ENCODE results near the gene EIF5B.

Gene EIF5B

DNA sequence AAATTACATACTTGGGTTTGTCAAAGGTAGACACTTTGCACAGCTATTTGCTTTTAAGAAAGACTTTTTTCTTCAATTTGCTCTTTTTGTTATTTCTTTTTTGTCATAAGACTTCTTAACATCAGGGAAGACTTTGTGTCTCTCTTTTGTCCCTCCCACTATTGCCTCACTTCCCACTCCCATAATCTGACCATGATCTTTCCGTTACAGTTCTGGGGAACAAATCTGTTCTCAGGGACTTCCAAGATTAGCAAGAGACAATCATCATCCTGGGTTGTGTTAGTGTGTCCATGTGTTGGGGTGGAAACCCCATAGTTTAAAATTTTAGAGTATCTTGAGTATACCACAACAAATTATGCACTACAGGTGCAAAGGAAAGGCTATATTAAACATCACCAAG, 77.4 kb downstream of the EIF5B start:
- no peak for DNase-seq (ENCODE audit: low spot score)

DNA sequence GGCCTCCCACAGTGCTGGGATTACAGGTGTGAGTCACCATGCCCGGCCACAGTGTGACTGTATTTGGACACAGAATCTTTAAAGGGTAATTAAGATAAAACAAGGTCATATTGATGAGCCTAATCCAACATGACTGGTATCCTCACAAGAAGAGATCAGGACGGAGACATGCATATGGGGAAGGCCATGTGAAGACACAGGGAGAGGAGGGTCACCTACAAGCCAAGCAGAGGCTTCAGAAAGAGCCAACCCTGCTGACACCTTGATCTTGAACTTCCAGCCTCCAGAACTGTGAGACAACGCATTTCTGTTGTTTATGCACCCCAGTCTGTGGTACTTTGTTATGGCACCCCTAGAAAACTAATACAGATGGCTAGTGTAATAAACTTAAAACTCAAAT, 80.2 kb downstream of the EIF5B start:
- no peak for DNase-seq (ENCODE audit: low spot score)

DNA sequence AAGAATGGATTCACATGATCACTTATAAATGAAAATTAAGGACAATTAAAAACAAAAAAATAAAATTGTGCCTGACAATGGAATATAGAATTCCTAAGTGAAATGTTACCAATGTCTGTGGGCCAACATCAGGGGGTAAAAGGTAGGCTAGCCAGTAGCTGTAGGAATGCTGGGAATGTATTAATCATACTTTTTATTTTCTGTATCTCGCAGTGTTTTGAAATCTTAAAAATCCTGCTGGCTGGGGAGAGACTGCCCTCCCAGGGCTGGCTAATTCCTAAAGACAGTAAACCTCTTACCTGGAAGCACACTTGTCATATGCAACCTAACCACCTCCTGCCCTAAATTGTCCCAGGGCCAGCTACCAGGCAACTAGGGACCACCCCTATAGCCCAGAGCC, 82.8 kb downstream of the EIF5B start:
- DNase-seq (ENCODE audit: low spot score) = no peak

DNA sequence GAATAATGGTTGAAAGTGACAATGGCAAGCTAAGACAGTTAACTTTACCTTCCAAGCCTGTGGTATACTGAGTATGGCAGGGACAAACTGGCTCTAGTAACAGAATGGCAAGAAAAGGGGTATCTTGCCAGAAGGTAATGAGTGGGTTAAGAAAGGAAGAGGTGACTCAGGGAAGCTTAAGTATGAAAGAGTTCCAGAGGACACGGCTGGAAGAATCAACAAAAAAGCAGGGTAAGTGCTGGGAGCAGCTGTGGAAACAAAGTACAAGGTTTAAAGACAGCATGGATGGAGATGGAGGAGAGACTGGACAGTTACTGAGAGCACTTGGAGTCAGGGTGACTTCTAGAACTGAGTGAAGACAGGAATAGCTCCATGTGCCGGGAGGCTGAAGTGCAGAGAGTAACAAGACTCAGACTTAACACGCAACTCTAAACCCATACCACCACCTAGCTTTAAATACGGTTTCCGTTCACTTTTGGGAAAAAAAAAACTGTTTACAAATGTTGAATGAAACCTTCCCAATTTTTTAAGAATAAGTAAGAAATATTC, 83.6 kb downstream of the EIF5B start:
- no peak for DNase-seq (ENCODE audit: low spot score)

DNA sequence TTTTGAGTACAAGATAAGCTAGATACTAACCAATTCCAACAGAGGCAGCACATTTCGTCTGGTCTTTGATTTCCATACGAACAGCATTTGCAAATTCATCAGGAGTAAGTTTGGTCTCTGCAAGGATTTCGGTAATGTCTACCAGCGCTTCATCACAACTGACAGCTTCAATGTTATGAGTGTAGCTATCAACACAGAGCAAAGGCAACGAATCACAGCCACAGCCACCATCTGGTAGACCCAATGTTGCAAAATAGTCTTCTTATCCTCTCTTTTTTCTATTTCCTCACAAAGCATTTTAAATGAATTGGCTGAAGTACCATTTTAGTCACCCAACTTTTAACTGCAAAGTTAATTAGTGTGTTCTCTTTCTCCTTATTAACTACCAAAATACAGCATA, 84.3 kb downstream of the EIF5B start:
- DNase-seq (ENCODE audit: low spot score) = no peak

DNA sequence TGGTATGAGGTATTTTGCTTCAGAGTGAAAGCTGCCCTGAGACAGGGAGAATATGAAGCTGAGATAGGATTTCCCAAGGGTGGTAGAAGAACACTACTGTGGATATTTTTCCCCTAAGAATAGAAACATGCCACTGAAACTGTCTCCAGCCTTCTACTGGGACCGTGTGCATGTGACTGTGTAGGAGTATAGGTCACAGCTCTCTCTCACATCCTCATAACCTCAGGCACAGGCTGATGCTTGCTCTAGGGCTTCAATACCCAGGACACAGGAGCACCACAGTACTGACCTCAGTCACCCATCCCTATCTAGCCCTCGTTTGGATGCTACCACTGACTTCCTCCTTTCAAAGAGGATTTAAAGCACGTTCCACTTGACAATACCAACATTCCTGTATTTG, 85.4 kb downstream of the EIF5B start:
- no peak for DNase-seq (ENCODE audit: low spot score)

DNA sequence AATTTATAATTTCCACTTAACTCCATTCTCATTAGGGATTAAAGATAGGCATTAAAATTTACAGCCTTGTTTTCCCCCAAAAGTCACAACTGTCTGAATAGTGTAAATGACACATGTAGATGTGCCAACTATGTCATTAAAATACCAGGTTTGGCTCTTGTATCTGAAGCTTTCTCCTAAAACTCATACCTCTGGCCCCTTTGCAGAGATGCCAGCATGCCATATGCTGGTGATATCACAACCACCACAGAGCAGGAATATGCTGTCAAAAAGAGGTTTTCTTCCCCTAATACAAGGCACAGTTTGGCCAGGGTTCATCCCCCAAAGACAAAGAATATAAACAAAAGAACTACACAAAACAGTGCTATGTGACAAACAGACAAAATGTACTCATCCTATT, 87.2 kb downstream of the EIF5B start:
- DNase-seq (ENCODE audit: low spot score) = no peak

DNA sequence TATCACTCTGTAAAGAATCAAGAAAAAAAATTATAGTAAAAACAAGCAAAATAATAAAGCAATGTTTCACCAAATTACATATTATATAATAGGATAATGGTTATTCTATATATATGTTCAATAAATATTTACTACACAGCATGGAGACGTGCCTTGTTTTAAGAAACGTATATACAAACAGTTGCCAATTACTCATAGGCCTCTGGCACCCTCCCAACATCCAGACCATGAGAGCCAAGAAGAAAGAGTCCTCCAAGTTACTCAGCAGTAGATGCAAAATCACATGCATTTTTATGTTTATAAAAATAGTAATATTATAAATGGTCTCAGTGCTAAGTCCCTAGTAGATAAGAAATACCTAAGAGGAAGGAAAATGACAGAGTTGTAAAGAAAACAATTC, 87.8 kb downstream of the EIF5B start:
- no peak for DNase-seq (ENCODE audit: low spot score)

DNA sequence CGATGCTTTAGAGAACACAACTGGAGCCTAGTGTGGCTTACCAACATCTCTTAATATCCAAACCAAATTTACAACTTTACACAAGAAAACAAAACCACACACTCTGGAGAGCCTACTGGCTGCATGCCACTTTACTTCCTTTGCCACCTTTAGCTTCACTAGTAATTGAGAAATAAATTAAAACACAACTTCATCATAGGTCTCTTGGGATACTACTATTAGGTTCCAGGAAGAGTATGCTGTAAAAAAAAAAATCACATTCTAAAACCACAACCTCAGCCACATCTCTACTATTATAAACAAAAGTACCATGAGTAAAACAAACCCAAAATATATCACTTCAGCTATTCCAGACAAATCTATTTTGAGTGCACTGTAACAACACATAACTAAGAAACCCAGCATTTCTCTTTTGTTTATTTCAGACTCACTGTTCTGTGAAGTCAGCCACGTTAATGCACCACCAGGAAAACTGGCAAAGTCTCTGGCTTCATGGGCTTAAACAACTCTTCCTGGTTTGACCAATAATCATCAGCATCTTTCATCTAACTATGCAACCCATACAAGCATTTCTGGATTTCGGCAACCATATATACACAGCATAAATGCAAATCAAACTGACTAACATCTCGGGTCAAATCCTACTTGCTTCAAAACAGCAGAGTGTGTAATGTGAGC, 93.6 kb downstream of the EIF5B start:
- DNase-seq (ENCODE audit: low spot score) = no peak

DNA sequence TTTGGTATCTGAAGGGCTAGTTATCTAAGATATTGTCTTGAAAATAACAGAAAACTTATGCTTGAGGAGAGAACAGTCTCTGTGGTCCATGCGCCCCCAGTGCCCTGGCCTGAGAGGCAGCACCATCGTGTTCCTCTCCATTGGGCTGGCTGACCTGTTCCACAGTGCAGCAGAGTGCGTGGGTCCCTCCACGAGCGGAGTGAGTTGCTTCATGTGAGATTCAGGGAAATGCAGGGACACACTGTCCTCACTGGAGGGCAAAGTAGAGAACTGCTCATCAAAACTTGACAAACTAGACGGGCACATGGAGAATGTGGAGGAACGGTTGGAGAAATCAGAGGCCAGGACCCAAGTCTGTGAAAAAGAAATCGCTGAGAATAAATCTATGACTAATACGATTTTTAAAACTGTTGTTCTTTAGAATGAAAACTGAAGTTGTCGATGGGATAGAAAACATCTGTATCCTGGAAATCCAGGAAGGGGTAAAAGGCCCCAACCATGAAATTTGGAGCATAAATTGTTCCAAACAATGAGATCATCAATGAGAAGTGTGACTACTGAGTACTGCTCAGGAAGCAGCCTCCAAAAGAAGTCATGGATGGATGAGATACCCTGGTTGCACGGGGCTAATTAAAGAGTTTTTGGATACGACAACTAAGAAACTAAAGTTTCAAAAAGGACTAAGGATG, 94.5 kb downstream of the EIF5B start:
- no peak for DNase-seq (ENCODE audit: low spot score)

DNA sequence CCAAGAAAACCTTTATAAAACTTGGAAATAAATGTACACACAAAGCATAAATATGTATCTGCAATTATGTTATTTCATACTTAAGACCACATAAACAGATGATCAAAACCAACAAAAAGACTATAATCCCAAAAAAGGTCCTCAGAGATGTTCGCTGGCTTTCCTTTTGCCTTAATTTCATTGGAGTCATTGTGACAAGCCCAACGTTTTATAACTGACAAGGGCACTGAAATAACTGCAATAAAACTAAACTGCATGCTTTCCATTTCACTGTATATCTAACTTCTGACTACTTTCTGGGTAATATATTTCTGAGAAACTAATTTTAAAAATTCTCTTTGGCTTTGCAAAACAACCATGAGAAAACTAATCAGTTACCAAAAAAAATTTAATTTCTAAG, 96.2 kb downstream of the EIF5B start:
- no peak for DNase-seq (ENCODE audit: low spot score)

DNA sequence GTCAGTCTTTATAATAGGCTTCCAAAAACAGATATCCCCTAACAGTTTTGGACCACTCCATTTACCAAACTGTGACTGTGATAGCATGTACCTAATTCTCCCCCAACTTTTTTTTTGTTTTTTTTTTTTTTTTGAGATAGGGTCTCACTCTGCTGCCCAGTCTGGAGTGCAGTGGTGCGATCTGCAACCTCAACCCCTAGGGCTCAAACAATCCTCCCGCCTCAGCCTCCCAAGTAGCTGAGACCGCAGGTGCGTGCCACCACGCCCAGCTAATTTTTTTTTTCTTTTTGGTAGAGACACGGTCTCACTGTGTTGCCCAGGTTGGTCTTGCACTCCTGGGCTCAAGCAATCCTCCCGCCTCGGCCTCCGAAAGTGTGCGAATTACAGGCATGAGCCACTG, 99.7 kb downstream of the EIF5B start:
- DNase-seq (ENCODE audit: low spot score) = no peak

DNA sequence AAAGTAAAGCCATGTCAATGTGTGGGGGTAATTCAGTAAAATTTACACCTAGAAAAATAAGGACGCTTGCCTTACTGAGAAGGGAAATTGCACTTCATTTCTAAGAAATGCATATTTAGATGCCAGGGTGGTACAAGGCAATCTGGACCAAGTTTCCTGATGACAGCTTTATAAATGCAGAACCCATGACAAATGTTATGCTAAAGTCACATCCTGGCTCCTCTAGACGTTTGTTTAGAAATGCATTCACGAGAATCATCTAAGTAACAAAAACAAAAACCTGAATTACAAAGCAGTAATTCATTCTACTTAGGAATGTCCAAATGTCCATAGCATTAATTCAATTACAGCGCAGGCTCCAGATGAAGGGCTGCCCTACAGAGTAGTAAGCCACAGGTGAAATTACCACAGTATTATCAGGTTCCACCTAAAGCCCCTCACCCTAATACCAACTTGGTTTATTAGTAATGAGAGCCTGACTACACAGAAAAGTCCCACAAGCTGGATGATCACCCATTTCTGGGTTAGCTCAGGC, 102.8 kb downstream of the EIF5B start:
- DNase-seq (ENCODE audit: low spot score) = no peak

DNA sequence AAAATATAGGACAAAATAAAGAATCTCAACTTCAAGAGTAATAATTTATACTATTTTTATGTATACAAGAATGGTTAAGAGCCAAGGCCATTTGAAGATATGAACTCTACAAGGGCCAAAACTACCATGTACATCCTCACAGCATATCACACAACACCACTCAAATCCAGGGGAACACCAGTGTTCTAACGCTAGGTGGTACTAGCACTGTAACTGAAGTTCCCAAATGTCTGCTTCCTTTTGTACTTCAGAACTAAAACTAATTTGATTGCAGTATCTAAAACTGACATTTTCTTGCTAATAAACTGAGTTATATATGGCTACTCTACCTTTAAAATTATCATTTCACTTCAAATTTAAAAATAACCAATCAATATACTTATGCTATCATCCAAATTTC, 105.6 kb downstream of the EIF5B start:
- peak; percentile 15 for DNase-seq (ENCODE audit: low spot score)

DNA sequence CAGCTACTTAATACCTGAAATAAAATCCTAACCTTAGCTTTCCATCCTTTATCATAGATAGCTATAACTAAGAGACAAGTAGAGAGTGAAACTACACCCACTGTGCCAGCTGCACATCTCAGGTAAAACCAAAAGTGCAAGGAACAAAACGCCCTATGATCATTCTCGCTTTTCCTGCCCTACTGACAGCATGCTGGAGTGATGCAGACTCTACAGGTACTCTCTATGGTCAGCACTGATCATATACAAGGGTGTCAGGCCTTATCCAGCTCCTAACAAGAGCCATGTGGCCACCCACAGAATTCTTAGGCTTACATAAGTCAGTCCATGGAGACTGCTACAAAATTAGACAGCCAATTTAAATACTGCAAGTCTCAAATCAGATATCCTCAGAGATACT, 107.0 kb downstream of the EIF5B start:
- no peak for DNase-seq (ENCODE audit: low spot score)

DNA sequence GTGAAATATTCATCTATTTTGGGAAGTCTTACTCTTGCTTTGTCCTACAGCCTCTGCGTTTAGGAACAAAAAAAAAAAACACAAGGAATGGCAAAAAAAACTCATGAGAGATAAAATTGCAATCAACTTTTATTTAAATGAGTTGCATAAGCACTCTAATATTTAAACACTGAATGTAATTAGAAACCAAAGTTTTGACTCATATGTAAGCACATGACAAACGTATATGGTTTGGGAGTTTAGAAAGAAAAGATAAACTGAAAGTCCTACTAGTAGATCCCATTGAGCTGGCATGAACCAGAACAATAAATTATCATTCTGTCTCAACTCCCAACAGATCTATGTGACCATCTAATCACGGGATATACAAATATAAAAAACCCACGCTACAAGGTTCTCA, 107.9 kb downstream of the EIF5B start:
- no peak for DNase-seq (ENCODE audit: low spot score)

DNA sequence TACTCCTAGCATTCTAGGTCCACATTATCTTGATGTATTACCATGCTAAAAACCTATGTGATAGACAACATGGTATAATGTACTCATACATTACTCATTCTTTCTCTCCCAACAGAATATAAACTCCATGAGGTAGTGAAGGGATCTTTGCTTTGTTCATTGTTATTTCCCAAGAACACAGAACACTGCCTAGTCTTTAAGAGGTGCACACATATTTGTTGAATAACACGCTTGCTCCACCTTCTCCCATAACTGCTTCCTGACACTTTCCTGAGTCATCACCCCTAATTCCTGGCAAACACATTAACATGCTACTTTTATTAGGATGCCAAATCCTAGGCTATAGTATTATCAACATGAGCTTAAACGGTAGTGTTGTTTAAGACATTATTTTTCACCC, 111.4 kb downstream of the EIF5B start:
- DNase-seq (ENCODE audit: low spot score) = no peak

DNA sequence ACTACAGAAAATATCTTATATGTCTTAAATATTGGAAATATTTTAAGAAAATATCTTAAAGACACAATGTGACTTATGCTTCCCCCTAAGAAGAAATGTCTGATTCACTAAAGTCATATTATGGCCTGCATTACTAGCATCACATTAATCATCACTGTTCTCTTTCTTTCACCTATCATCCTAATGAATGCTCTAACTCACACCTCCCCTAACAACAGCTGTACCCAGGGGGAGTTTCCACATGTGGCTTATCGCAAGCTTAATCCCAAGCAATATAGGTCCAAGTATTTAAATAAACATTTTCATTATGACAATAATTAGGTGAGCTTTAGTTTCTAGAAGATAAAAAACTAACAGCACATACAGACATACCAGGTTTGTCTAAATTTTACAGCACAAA, 113.0 kb downstream of the EIF5B start:
- no peak for DNase-seq (ENCODE audit: low spot score)

All from NAMALWA (cell line).